ENCODE results near the gene EVI2B.

GRCh38 chr17:31293581-31293980 lies 20.3 kb downstream of the EVI2B start:
- TF ChIP-seq POLR2A (IDR thresholded peaks at IDR 0.05) (no peak), CTCF (IDR thresholded peaks at IDR 0.05) (no peak)
